Islet of Langerhans (tissue), 1 donor: Measurements from ENCODE around the gene KMT2E.

ENCODE experiments used
- FAIRE-seq: peaks from one replicate; lab custom pipeline; 2011; peaks lifted over from hg19 to GRCh38; lab: Jason Lieb, UNC

Gene KMT2E

DNA sequence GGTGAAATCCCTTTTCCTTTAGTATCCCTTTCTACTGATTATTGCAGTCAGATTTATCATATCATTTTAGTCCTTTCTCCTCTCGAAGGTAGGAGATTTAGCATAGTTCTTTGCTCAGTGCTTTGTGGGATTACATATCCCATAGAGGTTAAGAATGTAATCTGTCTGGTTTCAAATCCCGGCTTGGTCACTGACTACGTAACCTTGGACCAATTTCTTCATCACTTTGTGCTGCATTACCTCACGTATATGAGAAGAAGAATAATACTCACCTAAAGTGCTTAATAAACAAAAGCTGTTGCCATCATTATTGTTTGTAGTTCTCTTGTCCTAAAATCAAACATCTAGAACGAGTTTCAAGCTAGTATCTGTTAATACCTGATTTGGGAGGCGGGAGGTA, 74.0 kb downstream of the KMT2E start:
- FAIRE-seq: no peak

DNA sequence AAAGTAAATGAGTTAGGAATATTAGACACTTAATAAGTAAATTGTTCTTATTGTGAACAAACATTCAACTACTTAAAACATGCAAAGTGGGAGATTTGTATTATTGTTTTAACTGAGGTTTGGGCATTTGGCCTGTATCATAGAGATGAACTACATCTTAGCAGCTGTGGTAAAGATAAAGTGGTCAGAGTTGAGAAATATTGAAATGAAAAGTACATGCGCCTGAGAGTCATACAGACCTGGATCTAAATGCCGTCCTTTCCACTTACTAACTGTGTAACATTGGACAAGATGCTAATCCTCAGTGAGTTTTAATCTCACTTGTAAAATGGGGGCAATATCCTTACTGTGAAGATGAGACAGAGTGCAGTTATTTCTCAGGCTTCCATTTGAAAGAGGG, 74.5 kb downstream of the KMT2E start:
- no peak for FAIRE-seq

DNA sequence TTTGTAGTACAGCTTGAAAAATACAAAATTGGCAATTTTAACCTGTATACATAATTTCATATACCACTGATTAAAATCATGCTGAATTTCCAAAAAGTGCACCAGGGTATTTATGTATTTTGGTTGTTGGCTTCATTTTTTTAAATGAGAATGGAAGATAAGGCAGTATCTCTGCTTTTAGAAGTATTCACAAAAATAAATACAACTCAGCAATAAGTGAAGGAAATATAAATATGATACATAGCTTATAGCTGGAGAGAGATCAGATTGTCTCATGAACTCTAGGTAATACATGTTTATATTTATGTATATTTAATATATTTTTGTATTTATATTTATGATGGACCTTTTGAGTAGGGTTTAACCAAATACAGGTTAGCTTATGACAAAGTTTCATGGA, 81.0 kb downstream of the KMT2E start:
- no peak for FAIRE-seq

GRCh38 chr7:105096306-105096705, 82.3 kb downstream of the KMT2E start:
- no peak for FAIRE-seq

- FAIRE-seq: no peak
Measured at GRCh38 chr7:105097619-105098018, 83.6 kb downstream of the KMT2E start.

- peak; percentile 88 for FAIRE-seq
Measured at GRCh38 chr7:105098863-105099515, 85.0 kb downstream of the KMT2E start.

- FAIRE-seq: no peak
Measured at GRCh38 chr7:105101864-105102263, 87.9 kb downstream of the KMT2E start.

- FAIRE-seq: no peak
Measured at GRCh38 chr7:105102557-105103352, 88.8 kb downstream of the KMT2E start.

- no peak for FAIRE-seq
Measured at GRCh38 chr7:105105579-105105978, 91.6 kb downstream of the KMT2E start.

GRCh38 chr7:105106473-105106872, 92.5 kb downstream of the KMT2E start:
- FAIRE-seq: no peak

GRCh38 chr7:105107458-105107857, 93.5 kb downstream of the KMT2E start:
- no peak for FAIRE-seq

- no peak for FAIRE-seq
Measured at GRCh38 chr7:105112440-105113418, 98.7 kb downstream of the KMT2E start.

- FAIRE-seq: no peak
Measured at GRCh38 chr7:105118612-105119600, 104.9 kb downstream of the KMT2E start.

- no peak for FAIRE-seq
Measured at GRCh38 chr7:105122619-105123018, 108.6 kb downstream of the KMT2E start.

GRCh38 chr7:105125745-105126144, 111.7 kb downstream of the KMT2E start:
- FAIRE-seq: no peak

GRCh38 chr7:105126436-105126975, 112.5 kb downstream of the KMT2E start:
- no peak for FAIRE-seq

- FAIRE-seq: no peak
Measured at GRCh38 chr7:105127179-105127578, 113.2 kb downstream of the KMT2E start.

DNA sequence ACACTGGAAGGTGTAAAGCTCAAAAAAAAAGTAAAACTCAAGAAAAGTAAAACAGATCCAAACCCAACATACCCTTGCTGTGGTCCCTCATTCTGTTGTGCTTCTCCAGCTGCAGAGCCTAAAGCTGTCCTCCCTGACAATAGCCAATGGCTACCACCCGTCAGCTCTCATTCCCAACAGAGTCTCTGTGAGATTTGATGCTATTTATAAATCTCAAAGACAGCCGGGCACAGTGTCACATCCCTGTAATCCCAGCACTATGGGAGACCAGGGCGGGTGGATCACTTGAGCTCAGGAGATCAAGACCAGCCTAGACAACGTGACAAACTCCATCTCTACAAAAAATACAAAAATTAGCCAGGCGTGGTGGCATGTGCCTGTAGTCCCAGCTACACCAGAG, 116.0 kb downstream of the KMT2E start:
- no peak for FAIRE-seq

GRCh38 chr7:105130580-105130979, 116.6 kb downstream of the KMT2E start:
- FAIRE-seq: no peak

DNA sequence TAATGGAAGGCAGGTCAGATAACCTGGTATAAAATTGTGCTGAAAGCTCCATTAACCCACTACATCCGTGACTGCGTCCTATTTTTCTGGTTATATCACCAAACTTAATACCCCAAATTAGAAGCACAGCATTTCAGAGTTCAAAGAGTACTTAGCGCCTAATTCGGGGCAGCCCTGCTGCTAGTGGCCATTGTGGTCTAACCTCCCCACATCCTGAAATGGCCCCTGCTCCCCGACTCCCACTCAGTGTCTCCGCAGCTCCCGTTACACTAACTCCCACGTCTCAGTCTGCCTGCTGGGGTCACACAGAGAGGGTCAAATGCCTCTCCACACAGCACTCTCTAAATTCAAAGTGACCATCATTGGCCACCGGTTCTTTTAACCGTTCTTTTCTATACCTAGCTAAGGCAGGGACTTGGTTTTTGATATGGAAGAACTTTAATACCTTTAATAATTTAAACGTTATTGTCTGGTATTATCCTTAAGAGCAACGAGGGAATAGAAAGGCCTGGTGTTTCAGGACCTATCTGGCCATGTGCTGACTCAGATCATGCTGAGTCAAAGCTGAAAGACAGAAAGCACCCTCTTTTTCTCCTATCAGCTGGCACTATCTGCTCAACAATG, 117.1 kb downstream of the KMT2E start:
- FAIRE-seq: no peak

GRCh38 chr7:105131890-105132289, 117.9 kb downstream of the KMT2E start:
- no peak for FAIRE-seq
